Measurements from ENCODE around the gene LDLRAD4.

The LDLRAD4 gene

GRCh38 chr18:13594551-13594950, 376.0 kb downstream of the LDLRAD4 start:
- in situ Hi-C loops (cut with MboI; ENCODE audit: low sequenced_read_pairs) = no loop called here

- in situ Hi-C loops (cut with MboI; ENCODE audit: low sequenced_read_pairs) = no loop called here
Measured at GRCh38 chr18:13597068-13597467, 378.5 kb downstream of the LDLRAD4 start.

- in situ Hi-C loops (cut with MboI; ENCODE audit: low sequenced_read_pairs) = no loop called here
Measured at GRCh38 chr18:13598591-13598990, 380.0 kb downstream of the LDLRAD4 start.

- in situ Hi-C loops (cut with MboI; ENCODE audit: low sequenced_read_pairs) = no loop called here
Measured at GRCh38 chr18:13599031-13599430, 380.5 kb downstream of the LDLRAD4 start.

- in situ Hi-C loops (cut with MboI; ENCODE audit: low sequenced_read_pairs) = loop anchor here (25.0 kb wide), 1 partner anchor 166 kb away; no protein-coding TSS in a partner anchor
Measured at GRCh38 chr18:13603304-13604019, 384.9 kb downstream of the LDLRAD4 start.

GRCh38 chr18:13604786-13605185, 386.2 kb downstream of the LDLRAD4 start:
- in situ Hi-C loops (cut with MboI; ENCODE audit: low sequenced_read_pairs) = loop anchor here (25.0 kb wide), 1 partner anchor 167 kb away; no protein-coding TSS in a partner anchor

GRCh38 chr18:13605477-13605876, 386.9 kb downstream of the LDLRAD4 start:
- in situ Hi-C loops (cut with MboI; ENCODE audit: low sequenced_read_pairs) = loop anchor here (25.0 kb wide), 1 partner anchor 168 kb away; no protein-coding TSS in a partner anchor

- in situ Hi-C loops (cut with MboI; ENCODE audit: low sequenced_read_pairs) = loop anchor here (25.0 kb wide), 1 partner anchor 169 kb away; no protein-coding TSS in a partner anchor
Measured at GRCh38 chr18:13605901-13606300, 387.3 kb downstream of the LDLRAD4 start.

- in situ Hi-C loops (cut with MboI; ENCODE audit: low sequenced_read_pairs) = loop anchor here (25.0 kb wide), 1 partner anchor 169 kb away; no protein-coding TSS in a partner anchor
Measured at GRCh38 chr18:13606604-13607254, 388.2 kb downstream of the LDLRAD4 start.

GRCh38 chr18:13608024-13608562, 389.5 kb downstream of the LDLRAD4 start:
- in situ Hi-C loops (cut with MboI; ENCODE audit: low sequenced_read_pairs) = loop anchor here (25.0 kb wide), 1 partner anchor 171 kb away; no protein-coding TSS in a partner anchor

GRCh38 chr18:13608791-13609532, 390.4 kb downstream of the LDLRAD4 start:
- in situ Hi-C loops (cut with MboI; ENCODE audit: low sequenced_read_pairs) = loop anchor here (25.0 kb wide), 1 partner anchor 172 kb away; no protein-coding TSS in a partner anchor

- in situ Hi-C loops (cut with MboI; ENCODE audit: low sequenced_read_pairs) = loop anchor here (10.0 to 25.0 kb wide), 2 partner anchors 46 to 173 kb away; no protein-coding TSS in a partner anchor
Measured at GRCh38 chr18:13610555-13611141, 392.1 kb downstream of the LDLRAD4 start.

- in situ Hi-C loops (cut with MboI; ENCODE audit: low sequenced_read_pairs) = loop anchor here (10.0 to 25.0 kb wide), 2 partner anchors 46 to 174 kb away; no protein-coding TSS in a partner anchor
Measured at GRCh38 chr18:13611142-13611600, 392.6 kb downstream of the LDLRAD4 start.

- in situ Hi-C loops (cut with MboI; ENCODE audit: low sequenced_read_pairs) = loop anchor here (10.0 to 25.0 kb wide), 2 partner anchors 47 to 174 kb away; no protein-coding TSS in a partner anchor
Measured at GRCh38 chr18:13611601-13612195, 393.1 kb downstream of the LDLRAD4 start.

GRCh38 chr18:13612196-13612997, 393.8 kb downstream of the LDLRAD4 start:
- in situ Hi-C loops (cut with MboI; ENCODE audit: low sequenced_read_pairs) = loop anchor here (10.0 to 25.0 kb wide), 2 partner anchors 48 to 175 kb away; no protein-coding TSS in a partner anchor

GRCh38 chr18:13613099-13613498, 394.5 kb downstream of the LDLRAD4 start:
- in situ Hi-C loops (cut with MboI; ENCODE audit: low sequenced_read_pairs) = loop anchor here (10.0 to 25.0 kb wide), 2 partner anchors 48 to 176 kb away; no protein-coding TSS in a partner anchor

- in situ Hi-C loops (cut with MboI; ENCODE audit: low sequenced_read_pairs) = loop anchor here (10.0 to 25.0 kb wide), 2 partner anchors 49 to 177 kb away; no protein-coding TSS in a partner anchor
Measured at GRCh38 chr18:13613591-13614501, 395.3 kb downstream of the LDLRAD4 start.

Measured in HL-60/S4 treated with phorbol 12-myristate 13-acetate at 8.2 ng/mL for 4 days and 3 days (cell line).